Chondrocyte (in vitro differentiated cells): ENCODE data around the gene PANK3. TPM values are rescaled to one million over a fixed set of nuclear protein-coding genes. Genes with fewer than 3 reads are reported as not detected.

ENCODE experiments used
- DNase-seq: peaks from one replicate; pipeline ENCODE4 v3.0.0; 2021; ENCODE audit warnings: mixed read lengths, low spot score
- H3K27ac Mint-ChIP-seq: one replicate; pipeline ENCODE4 v1.8.0; 2021; ENCODE audit warnings: mild to moderate bottlenecking, moderate library complexity, mixed read lengths; ENCODE audit not compliant: unreplicated experiment
- H3K27me3 Mint-ChIP-seq: 2 replicates; pipeline ENCODE4 v1.8.0; 2021; ENCODE audit warnings: low read depth, mixed read lengths
- H3K36me3 Mint-ChIP-seq: 2 replicates; pipeline ENCODE4 v1.8.0; 2021; ENCODE audit warnings: low read depth, mixed read lengths
- H3K4me1 Mint-ChIP-seq: 2 replicates; pipeline ENCODE4 v1.8.0; 2021; ENCODE audit warnings: low read depth, mild to moderate bottlenecking, mixed read lengths
- H3K4me3 Mint-ChIP-seq: one replicate; pipeline ENCODE4 v1.8.0; 2021; ENCODE audit warnings: mild to moderate bottlenecking, moderate library complexity, mixed read lengths; ENCODE audit not compliant: unreplicated experiment
- H3K9me3 Mint-ChIP-seq: 2 replicates; pipeline ENCODE4 v1.8.0; 2021; ENCODE audit warnings: low read depth, mixed read lengths
- total RNA-seq: library from RNA; stranded (reverse); gene quantifications from 3 replicates; pipeline ENCODE4 v1.2.1, GENCODE V29; 2021
- TF ChIP-seq, protein P1 (sequence below): fragments of 200-600 bp; sonication (generic); IDR thresholded peaks from 2 replicates; pipeline ENCODE4 v1.5.0; 2021; ENCODE audit warnings: antibody characterized with exemption, mild to moderate bottlenecking, moderate library complexity

PANK3 gene
- total RNA-seq, 1 donor from 2014 or later: 112 TPM

DNA sequence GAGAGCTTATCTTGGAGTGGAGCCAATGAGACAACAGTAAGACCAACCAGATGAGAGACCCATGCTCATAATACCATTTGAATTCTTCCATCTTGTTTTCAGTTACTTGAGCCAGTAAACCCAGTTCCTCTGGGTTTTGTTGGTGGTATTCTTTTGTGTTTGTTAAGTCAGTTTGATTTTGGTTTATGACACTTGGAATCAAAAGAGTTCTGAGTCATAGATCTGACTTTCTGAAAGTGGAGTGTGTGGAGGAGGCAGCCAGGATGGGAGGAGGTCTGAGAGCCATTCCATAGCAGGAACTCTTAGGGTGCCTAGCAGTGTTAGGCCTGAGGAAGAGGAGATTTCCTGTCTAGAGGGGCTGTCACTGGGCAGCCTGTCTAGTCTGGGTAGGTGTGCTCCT, 24.6 kb upstream of the PANK3 start:
- no peak for DNase-seq
- Mint-ChIP-seq H3K36me3 (no peaks in the 10 kb centered on the region), H3K4me1 (peaks cover 11% of the 10 kb centered on the region), H3K9me3 (no peaks in the 10 kb centered on the region), H3K27me3 (no peaks in the 10 kb centered on the region), H3K4me3 (no peak overlapping the region), H3K27ac (no peak overlapping the region)
- TF ChIP-seq, protein P1, sequence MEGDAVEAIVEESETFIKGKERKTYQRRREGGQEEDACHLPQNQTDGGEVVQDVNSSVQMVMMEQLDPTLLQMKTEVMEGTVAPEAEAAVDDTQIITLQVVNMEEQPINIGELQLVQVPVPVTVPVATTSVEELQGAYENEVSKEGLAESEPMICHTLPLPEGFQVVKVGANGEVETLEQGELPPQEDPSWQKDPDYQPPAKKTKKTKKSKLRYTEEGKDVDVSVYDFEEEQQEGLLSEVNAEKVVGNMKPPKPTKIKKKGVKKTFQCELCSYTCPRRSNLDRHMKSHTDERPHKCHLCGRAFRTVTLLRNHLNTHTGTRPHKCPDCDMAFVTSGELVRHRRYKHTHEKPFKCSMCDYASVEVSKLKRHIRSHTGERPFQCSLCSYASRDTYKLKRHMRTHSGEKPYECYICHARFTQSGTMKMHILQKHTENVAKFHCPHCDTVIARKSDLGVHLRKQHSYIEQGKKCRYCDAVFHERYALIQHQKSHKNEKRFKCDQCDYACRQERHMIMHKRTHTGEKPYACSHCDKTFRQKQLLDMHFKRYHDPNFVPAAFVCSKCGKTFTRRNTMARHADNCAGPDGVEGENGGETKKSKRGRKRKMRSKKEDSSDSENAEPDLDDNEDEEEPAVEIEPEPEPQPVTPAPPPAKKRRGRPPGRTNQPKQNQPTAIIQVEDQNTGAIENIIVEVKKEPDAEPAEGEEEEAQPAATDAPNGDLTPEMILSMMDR: no peak

GRCh38 chr5:168602517-168602916, 23.3 kb upstream of the PANK3 start:
- DNase-seq: no peak
- Mint-ChIP-seq H3K4me3 (no peak overlapping the region), H3K9me3 (no peaks in the 10 kb centered on the region), H3K27me3 (peaks cover 4% of the 10 kb centered on the region), H3K27ac (no peak overlapping the region), H3K4me1 (peaks cover 11% of the 10 kb centered on the region), H3K36me3 (no peaks in the 10 kb centered on the region)
- TF ChIP-seq, protein P1: no peak

DNA sequence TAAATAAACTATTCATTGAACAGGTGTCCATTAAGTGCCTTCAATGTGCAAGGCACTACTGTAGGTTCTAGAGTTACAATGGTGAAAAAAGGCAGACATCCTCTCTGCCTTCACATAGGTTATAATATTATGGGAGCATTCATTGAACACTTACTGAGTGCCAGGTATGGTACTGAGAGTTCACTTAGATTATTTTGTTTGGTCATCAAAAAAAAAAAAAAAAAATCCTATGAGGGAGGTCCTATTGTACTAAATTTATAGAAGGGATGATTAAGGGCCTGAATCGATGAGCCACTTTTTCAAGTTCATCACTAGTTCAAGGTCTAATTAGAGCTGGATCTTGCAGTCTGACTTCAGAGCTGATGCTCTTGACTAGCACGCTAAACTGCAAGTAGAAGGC, 22.8 kb upstream of the PANK3 start:
- no peak overlapping the region for H3K27ac Mint-ChIP-seq
- H3K4me3 Mint-ChIP-seq: no peak overlapping the region
- H3K36me3 Mint-ChIP-seq: no peaks in the 10 kb centered on the region
- H3K27me3 Mint-ChIP-seq: peaks cover 4% of the 10 kb centered on the region
- H3K9me3 Mint-ChIP-seq: peaks cover 3% of the 10 kb centered on the region
- H3K4me1 Mint-ChIP-seq: peaks cover 11% of the 10 kb centered on the region
- TF ChIP-seq, protein P1: no peak
- DNase-seq: no peak

GRCh38 chr5:168600409-168600808, 21.2 kb upstream of the PANK3 start:
- no peak for DNase-seq
- H3K4me3 Mint-ChIP-seq: no peak overlapping the region
- TF ChIP-seq, protein P1: no peak
- peaks cover 13% of the 10 kb centered on the region for H3K27me3 Mint-ChIP-seq
- H3K36me3 Mint-ChIP-seq: peaks cover 4% of the 10 kb centered on the region
- H3K27ac Mint-ChIP-seq: no peak overlapping the region
- H3K4me1 Mint-ChIP-seq: peaks cover 11% of the 10 kb centered on the region
- H3K9me3 Mint-ChIP-seq: peaks cover 6% of the 10 kb centered on the region

- Mint-ChIP-seq H3K4me3 (no peak overlapping the region), H3K4me1 (peaks cover 11% of the 10 kb centered on the region), H3K27ac (no peak overlapping the region), H3K36me3 (peaks cover 6% of the 10 kb centered on the region), H3K27me3 (peaks cover 15% of the 10 kb centered on the region), H3K9me3 (peaks cover 6% of the 10 kb centered on the region)
- TF ChIP-seq, protein P1: no peak
- DNase-seq: no peak
These were observed 20.7 kb upstream of the PANK3 start for GRCh38 chr5:168599826-168600225.
